GM15510 (cell line): ENCODE measurements around the gene SERBP1.

Experiments
- POLR2A ChIP-seq: IDR thresholded peaks from 3 replicates; pipeline ENCODE4 v1.6.1; 2011; ENCODE audit warnings: borderline replicate concordance; ENCODE audit not compliant: insufficient read length; ENCODE audit errors: extremely low read depth

SERBP1 gene

DNA sequence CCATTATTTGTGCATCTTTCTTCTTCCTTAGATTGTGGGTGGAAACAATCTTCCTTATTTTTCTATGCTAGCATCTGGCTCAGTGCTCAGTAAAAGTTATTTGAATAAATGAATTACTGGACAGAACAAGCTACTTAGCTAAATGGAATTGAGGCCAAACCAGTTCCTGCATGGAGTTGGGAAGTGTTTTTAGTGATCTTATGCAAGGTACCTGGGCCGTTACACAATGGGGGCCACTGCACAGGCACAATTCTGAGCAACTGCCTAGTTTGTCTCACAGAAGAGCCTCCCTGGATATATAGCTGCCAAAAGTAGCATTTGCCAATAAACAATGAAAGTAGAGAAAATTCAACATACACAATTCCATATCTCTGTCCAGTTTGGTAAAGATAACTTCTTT, 27.0 kb upstream of the SERBP1 start:
- no peak for TF ChIP-seq POLR2A

- no peak for TF ChIP-seq POLR2A
Measured at GRCh38 chr1:67451815-67452214, 21.6 kb upstream of the SERBP1 start.

GRCh38 chr1:67451356-67451755, 21.2 kb upstream of the SERBP1 start:
- TF ChIP-seq POLR2A, result no peak

- no peak for TF ChIP-seq POLR2A
Measured at GRCh38 chr1:67446893-67447292, 16.7 kb upstream of the SERBP1 start.

DNA sequence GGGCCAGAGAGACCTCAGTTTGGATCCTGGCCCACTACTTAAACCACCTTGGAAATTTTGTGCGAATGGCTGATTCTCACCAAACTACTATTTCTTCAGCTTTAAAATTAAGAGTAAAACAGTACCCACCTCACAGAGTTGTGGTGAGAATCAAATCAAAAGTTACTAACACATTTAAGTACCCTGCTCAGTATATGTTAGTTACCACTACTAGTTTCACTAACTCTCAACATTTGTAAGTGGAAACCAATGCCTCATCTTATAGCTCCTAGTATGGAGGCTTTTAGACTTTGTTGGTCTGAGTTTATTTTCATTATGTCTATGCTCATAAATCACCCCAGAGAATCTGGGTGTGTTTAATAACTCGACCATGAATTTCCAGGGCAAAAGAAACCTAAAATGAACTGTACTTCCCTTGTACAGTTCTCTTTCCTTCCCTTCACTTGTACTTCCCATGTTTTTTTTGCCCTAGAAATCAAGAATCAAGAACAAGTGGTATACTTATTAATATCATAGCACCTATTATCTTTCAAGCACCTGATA, 11.6 kb upstream of the SERBP1 start:
- no peak for TF ChIP-seq POLR2A

DNA sequence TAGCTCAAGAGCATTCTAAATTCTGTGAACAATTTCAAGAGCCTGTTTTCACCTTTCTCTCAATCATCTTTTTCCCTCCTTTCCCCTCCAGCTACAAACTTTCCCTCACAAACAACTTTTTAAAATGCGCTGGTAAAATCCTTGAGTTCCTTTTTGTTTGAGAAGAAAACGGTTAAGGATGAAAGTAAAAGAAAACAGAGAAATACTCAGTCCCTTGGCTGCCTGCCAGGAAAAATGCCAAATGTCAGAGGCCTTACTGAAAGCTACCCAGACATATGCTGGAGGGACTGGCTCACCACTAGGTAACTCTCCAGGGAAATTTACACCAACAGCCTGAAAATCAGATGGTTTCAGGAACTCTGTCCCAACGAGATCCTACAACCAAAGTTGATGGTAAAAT, 11.0 kb upstream of the SERBP1 start:
- TF ChIP-seq POLR2A, result no peak

- no peak for TF ChIP-seq POLR2A
Measured at GRCh38 chr1:67440339-67440738, 10.1 kb upstream of the SERBP1 start.

- TF ChIP-seq POLR2A, result no peak
Measured at GRCh38 chr1:67439277-67440029, 9.3 kb upstream of the SERBP1 start.

- TF ChIP-seq POLR2A, result no peak
Measured at GRCh38 chr1:67437961-67438360, 7.8 kb upstream of the SERBP1 start.

- no peak for TF ChIP-seq POLR2A
Measured at GRCh38 chr1:67436511-67437055, 6.4 kb upstream of the SERBP1 start.

- no peak for TF ChIP-seq POLR2A
Measured at GRCh38 chr1:67434491-67434890, 4.3 kb upstream of the SERBP1 start.

DNA sequence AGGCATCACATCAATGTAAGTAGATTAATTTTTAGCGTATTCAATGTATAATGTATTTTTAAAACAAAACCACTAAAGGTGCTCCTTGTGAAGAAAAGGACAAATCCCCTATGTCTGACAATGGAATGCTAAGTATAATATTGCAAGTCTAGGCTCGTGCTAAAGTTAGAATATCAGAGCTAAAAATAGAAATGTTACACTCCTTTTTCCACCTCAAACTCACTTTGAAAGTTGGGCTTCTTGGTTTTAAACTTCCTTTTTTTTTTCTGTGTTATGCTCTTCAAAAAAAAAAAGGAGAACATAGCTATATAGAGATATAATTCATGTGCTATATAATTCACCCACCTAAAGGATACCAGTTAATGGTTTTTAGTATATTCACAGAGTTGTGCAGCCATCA, 3.6 kb upstream of the SERBP1 start:
- TF ChIP-seq POLR2A, result no peak

- TF ChIP-seq POLR2A, result no peak
Measured at GRCh38 chr1:67432745-67433144, 2.5 kb upstream of the SERBP1 start.

DNA sequence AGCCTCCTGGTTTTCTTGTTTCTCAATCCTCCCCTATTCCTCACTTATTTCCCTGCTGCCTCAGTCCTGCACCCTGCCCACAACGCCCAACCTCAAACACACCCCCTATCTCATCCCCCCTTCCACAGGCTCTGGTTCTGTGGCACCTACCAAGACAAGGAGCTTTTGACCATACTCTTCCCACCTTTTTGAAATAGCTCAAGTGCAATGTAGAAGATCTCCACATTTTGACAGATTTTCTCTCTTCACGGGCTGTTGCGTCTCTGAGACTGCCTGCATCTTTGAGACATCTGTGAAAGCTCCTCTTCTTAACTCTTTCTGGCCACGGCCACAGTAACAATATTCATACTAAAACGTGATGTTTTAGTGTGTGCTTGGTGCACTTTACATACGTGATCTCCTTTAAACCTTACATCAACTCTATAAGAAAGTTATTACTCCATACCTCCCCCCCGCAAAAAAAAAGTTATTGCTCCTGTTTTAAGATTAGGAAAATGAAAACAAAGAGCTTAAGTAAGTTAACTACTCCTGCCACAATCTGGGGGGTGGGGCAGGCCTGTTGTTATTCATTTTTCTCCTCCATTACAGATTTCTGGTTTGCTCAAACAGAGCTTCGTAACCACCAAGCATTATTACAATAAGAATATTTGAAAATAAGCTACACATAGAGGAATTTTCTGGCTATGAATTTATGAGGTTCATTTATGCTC, 1.8 kb upstream of the SERBP1 start:
- no peak for TF ChIP-seq POLR2A

GRCh38 chr1:67431156-67431765, 1.1 kb upstream of the SERBP1 start:
- TF ChIP-seq POLR2A, result no peak
